HepG2 (cell line): Measurements from ENCODE around the gene CLTCL1. TPM values are rescaled to one million over a fixed set of nuclear protein-coding genes. Genes with fewer than 3 reads are reported as not detected.

Source experiments
- ATAC-seq: fragments of 200-7000 bp; cut with Tn5 transposase; 3 replicates; pipeline ENCODE4 v1.9.1; 2020; ENCODE audit warnings: mild to moderate bottlenecking, moderate library complexity
- BruUV-seq: library from RNA; stranded (reverse); fragments of 400-500 nt; replicated peaks from 2 replicates; lab custom pipeline; 2021; lab: Mats Ljungman, UMichigan
- CTCF ChIA-PET: fragments of 300-600 bp; formaldehyde crosslinking; extraction: SDS; loops from one replicate; lab custom pipeline; 2021; ENCODE audit warnings: low total read pairs, inconsistent platforms, low intra/inter-chr PET ratio; lab: Yijun Ruan, JAX
- POLR2A ChIA-PET: fragments of 350-600 bp; sonication (Branson Sonifier 250); formaldehyde crosslinking; loops from one replicate; lab custom pipeline; 2020; ENCODE audit warnings: antibody characterized with exemption, inconsistent platforms; lab: Yijun Ruan, JAX
- DNase-seq: peaks from one replicate; pipeline ENCODE4 v3.0.0-alpha.2; 2015; ENCODE audit warnings: low spot score
- FAIRE-seq: peaks from 3 replicates; lab custom pipeline; 2011; peaks lifted over from hg19 to GRCh38; lab: Jason Lieb, UNC
- H2AFZ ChIP-seq: one replicate; pipeline ENCODE4 v1.6.1; 2011; ENCODE audit warnings: low read length, inconsistent platforms
- H3K27ac ChIP-seq: fragments of 300-600 bp; 3 replicates; pipeline ENCODE4 v1.8.0; 2011; ENCODE audit warnings: mixed run types, mild to moderate bottlenecking, mixed read lengths, low read length, inconsistent platforms; ENCODE audit not compliant: insufficient read depth; ENCODE audit errors: extremely low read length
- H3K27me3 ChIP-seq, 2 experiments: fragments of 200-600 bp in 1 of 2; 2 replicates in 1 of 2; 3 replicates in 1 of 2; pipeline versions ENCODE4 v1.6.0 to v1.8.0; 2011; ENCODE audit warnings: low read length in 2 of 2, mild to moderate bottlenecking in 2 of 2, moderate library complexity in 2 of 2, inconsistent platforms in 1 of 2; ENCODE audit not compliant: insufficient read depth in 2 of 2, control insufficient read depth in 1 of 2
- H3K36me3 ChIP-seq, 2 experiments: fragments of 200-600 bp in 1 of 2; replicated peaks in 1 of 2; 2 replicates in 1 of 2; 3 replicates in 1 of 2; pipeline versions ENCODE4 v1.5.1 to v1.8.0; 2011; ENCODE audit warnings: low read length in 2 of 2, inconsistent platforms in 1 of 2; ENCODE audit not compliant: insufficient read depth in 2 of 2, control insufficient read depth in 1 of 2
- H3K4me1 ChIP-seq: 2 replicates; pipeline ENCODE4 v1.5.1; 2012; ENCODE audit warnings: low read length, inconsistent platforms; ENCODE audit not compliant: insufficient read depth
- H3K4me2 ChIP-seq: 2 replicates; pipeline ENCODE4 v1.6.0; 2011; ENCODE audit warnings: low read depth, low read length, inconsistent platforms
- H3K4me3 ChIP-seq, 3 experiments: fragments of 200-600 bp in 1 of 3; sonication (generic), shearing (Covaris generic) in 1 of 3; replicated peaks in 1 of 3; 2 replicates each; pipeline ENCODE4 v1.5.1; 2011 to 2016; ENCODE audit warnings: low read length in 3 of 3, inconsistent platforms in 2 of 3, low read depth in 2 of 3, mild to moderate bottlenecking in 2 of 3, control low read depth in 1 of 3, mixed read lengths in 1 of 3; ENCODE audit not compliant: insufficient read depth in 1 of 3
- H3K79me2 ChIP-seq: one replicate; pipeline ENCODE4 v1.6.1; 2011; ENCODE audit warnings: low read length, inconsistent platforms; ENCODE audit not compliant: insufficient read depth
- H3K9ac ChIP-seq: 2 replicates; pipeline ENCODE4 v1.6.0; 2011; ENCODE audit warnings: mild to moderate bottlenecking, low read depth, low read length, inconsistent platforms; ENCODE audit not compliant: insufficient read depth
- H3K9me3 ChIP-seq: 2 replicates; pipeline ENCODE4 v1.5.1; 2012; ENCODE audit warnings: mild to moderate bottlenecking, low read length
- H4K20me1 ChIP-seq: 2 replicates; pipeline ENCODE4 v1.6.0; 2011; ENCODE audit warnings: inconsistent platforms, mild to moderate bottlenecking, low read length, moderate library complexity; ENCODE audit not compliant: insufficient read depth
- CENPX ChIP-seq: sonication (generic); formaldehyde crosslinking; IDR thresholded peaks from 2 replicates; pipeline ENCODE4 v1.9.0; 2021; ENCODE audit warnings: mild to moderate bottlenecking, missing genetic modification reagents, moderate library complexity
- GATA4 ChIP-seq: sonication (generic); IDR thresholded peaks from 2 replicates; pipeline ENCODE4 v1.6.1; 2016; ENCODE audit warnings: antibody characterized with exemption, low read depth, borderline replicate concordance
- PLRG1 ChIP-seq: fragments of 450-650 bp; conservative IDR thresholded peaks from 2 replicates; pipeline ENCODE4 v1.6.1; 2016
- RARA ChIP-seq: IDR thresholded peaks from 2 replicates; pipeline ENCODE4 v1.6.1; 2016; ENCODE audit warnings: missing genetic modification reagents, missing compliant biosample characterization
- ZNF296 ChIP-seq: sonication (generic); formaldehyde crosslinking; conservative IDR thresholded peaks from 2 replicates; pipeline ENCODE4 v1.5.0; 2020; ENCODE audit warnings: mild to moderate bottlenecking, missing genetic modification reagents
- ZNF350 ChIP-seq: sonication (generic); formaldehyde crosslinking; IDR thresholded peaks from 2 replicates; pipeline ENCODE4 v1.4.0; 2020; ENCODE audit warnings: mild to moderate bottlenecking, low read depth, missing genetic modification reagents, borderline replicate concordance
- ZNF501 ChIP-seq: sonication (generic); formaldehyde crosslinking; IDR thresholded peaks from 2 replicates; pipeline ENCODE4 v1.5.1; 2020; ENCODE audit warnings: mild to moderate bottlenecking, moderate library complexity, missing genetic modification reagents
- WGBS: methylation state at CpG from one replicate; pipeline ENCODE4 v1.1.6; 2017; ENCODE audit warnings: low lambda C conversion rate; 5-methylcytosine and 5-hydroxymethylcytosine counted together
- in situ Hi-C: cut with HindIII; loops from 2 replicates; pipeline ENCODE4 v1.10.0; 2017; ENCODE audit warnings: low pct_unique_long_range_greater_than_20kb; ENCODE audit not compliant: extremely low pct_ligation_motif_present
- intact Hi-C: fragments of 100-400 bp; cut with micrococcal nuclease; formaldehyde crosslinking; loops from one replicate; pipeline ENCODE4 v1.10.0; 2022; ENCODE audit not compliant: unreplicated experiment
- polyA plus RNA-seq, 8 experiments: library from polyadenylated mRNA; depleted of rRNA in 3 of 8; stranded (reverse) in 7 of 8; unstranded in 1 of 8; fragments of >200 nt; fragmentation: Illumina TruSeq in 4 of 8; extraction: Trizol in 4 of 8; gene quantifications; 2 replicates each; pipeline versions ENCODE4 v1.2.1 to v1.2.3, GENCODE V29; 2011 to 2016; ENCODE audit warnings: low read depth in 4 of 8, missing spikeins in 1 of 8, mixed read lengths in 1 of 8; ENCODE audit not compliant: insufficient read depth in 1 of 8
- total RNA-seq, 5 experiments: library from RNA; depleted of rRNA; stranded (reverse); fragments of >200 nt; fragmentation: Illumina TruSeq; extraction: Trizol; gene quantifications; 2 replicates each; pipeline ENCODE4 v1.2.3, GENCODE V29; 2016; ENCODE audit warnings: low read depth in 1 of 5
- TF ChIP-seq, protein P1 (sequence below): sonication (generic); formaldehyde crosslinking; IDR thresholded peaks from 2 replicates; pipeline ENCODE4 v1.5.1; 2020; ENCODE audit warnings: mild to moderate bottlenecking, missing genetic modification reagents

Gene CLTCL1
- total and polyA plus RNA-seq, 2 of the 13 experiments (the other 11 are each of a cell fraction or from before 2014, with no cell fraction given): 8.1 to 10.9 TPM

DNA sequence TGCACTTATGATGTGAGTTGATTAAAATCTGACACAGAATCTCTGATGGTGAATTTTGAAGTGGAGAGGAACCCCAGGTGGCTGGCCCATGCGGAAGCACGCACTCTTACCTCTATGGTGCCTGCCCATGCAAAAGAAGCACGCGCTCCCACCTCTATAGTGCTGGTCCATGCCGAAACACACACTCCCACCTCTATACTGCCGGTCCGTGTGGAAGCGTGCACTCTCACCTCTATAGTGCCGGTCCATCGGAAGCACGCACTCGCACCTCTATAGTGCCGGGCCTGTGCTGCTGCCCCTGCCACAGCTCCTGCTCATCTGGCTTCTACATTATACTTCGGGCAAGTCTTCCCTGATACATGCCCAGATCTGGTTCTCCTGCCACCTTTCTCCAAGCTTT, 76.2 kb downstream of the CLTCL1 start:
- in situ Hi-C loops: no loop called here
- Histone ChIP-seq H3K36me3 (peaks cover 1 to 12% of the 10 kb centered on the region in 2 experiments; a peak in 3 of 5 replicates), H3K4me2 (no peak overlapping the region), H3K79me2 (no peaks in the 10 kb centered on the region), H3K9ac (no peak overlapping the region)
- no TSS peak for BruUV-seq
- CTCF ChIA-PET: no interaction called here
- TF ChIP-seq ZNF350 (CRISPR knock-in tag): no peak
- TF ChIP-seq CENPX (CRISPR knock-in tag): no peak
- TF ChIP-seq, all 625 proteins: peak for 0
- intact Hi-C loops: no loop called here
- 93% methylated on average over 14 of the region's 14 CpGs for WGBS
- Histone ChIP-seq H3K27ac (no peak overlapping the region), H3K27me3 (no peaks in the 10 kb centered on the region), H3K4me3 (no peak overlapping the region), H3K4me1 (peaks cover 18% of the 10 kb centered on the region), H3K9me3 (no peaks in the 10 kb centered on the region), H2AFZ (no peak overlapping the region), H4K20me1 (no peaks in the 10 kb centered on the region)
- POLR2A ChIA-PET: no interaction called here
- DNase-seq: no peak
- ATAC-seq: no peak
- no peak for FAIRE-seq

DNA sequence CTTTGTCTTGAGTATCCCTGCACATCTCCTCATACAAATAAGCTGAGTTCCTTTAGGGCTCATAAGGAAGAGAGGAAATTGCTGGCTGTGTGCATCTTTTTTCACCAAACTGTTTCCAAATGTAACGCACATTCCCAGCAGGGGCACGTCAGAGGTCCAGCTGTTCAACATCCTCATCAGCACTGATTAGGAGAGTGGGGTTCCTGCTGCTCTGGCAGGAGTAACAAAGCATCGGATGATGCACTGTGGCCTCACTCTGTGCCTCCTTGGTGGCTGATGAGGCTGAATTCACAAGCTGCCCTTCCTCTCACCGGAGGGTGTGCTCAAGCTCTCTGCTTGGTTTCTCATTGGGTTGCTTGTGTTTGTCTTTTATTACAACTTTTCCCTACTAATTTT, 77.4 kb downstream of the CLTCL1 start:
- in situ Hi-C loops: no loop called here
- no peak for FAIRE-seq

More for the DNA sequence above, 77.4 kb downstream of the CLTCL1 start:
- Histone ChIP-seq H3K9me3 (no peaks in the 10 kb centered on the region), H4K20me1 (no peaks in the 10 kb centered on the region), H3K27ac (no peak overlapping the region), H3K36me3 (peaks cover 6 to 17% of the 10 kb centered on the region in 2 experiments; a peak in 4 of 5 replicates), H3K27me3 (no peaks in the 10 kb centered on the region), H3K4me2 (no peak overlapping the region), H3K4me1 (peaks cover 18% of the 10 kb centered on the region), H2AFZ (no peak overlapping the region), H3K4me3 (no peak overlapping the region), H3K9ac (no peak overlapping the region), H3K79me2 (no peaks in the 10 kb centered on the region)
- TF ChIP-seq ZNF296 (CRISPR knock-in tag) (no peak), ZNF501 (CRISPR knock-in tag) (no peak), PLRG1 (no peak), RARA (CRISPR knock-in tag) (no peak), GATA4 (no peak)
- TF ChIP-seq, protein P1, sequence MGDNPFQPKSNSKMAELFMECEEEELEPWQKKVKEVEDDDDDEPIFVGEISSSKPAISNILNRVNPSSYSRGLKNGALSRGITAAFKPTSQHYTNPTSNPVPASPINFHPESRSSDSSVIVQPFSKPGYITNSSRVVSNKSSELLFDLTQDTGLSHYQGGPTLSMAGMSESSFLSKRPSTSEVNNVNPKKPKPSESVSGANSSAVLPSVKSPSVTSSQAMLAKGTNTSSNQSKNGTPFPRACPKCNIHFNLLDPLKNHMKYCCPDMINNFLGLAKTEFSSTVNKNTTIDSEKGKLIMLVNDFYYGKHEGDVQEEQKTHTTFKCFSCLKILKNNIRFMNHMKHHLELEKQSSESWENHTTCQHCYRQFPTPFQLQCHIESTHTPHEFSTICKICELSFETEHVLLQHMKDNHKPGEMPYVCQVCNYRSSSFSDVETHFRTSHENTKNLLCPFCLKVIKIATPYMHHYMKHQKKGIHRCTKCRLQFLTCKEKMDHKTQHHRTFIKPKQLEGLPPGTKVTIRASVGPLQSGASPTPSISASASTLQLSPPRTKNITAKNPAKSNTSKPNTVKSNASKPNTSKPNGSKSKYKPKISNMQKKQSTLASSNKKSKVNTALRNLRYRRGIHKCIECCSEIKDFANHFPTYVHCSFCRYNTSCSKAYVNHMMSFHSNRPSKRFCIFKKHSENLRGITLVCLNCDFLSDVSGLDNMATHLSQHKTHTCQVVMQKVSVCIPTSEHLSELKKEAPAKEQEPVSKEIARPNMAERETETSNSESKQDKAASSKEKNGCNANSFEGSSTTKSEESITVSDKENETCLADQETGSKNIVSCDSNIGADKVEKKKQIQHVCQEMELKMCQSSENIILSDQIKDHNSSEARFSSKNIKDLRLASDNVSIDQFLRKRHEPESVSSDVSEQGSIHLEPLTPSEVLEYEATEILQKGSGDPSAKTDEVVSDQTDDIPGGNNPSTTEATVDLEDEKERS: no peak
- intact Hi-C loops: no loop called here
- ChIA-PET CTCF (no interaction called here), POLR2A (no interaction called here)
- no TSS peak for BruUV-seq
- no peak for DNase-seq
- no peak for ATAC-seq
- 100% methylated on average over 4 of the region's 4 CpGs for WGBS
